Pericardium fibroblast (primary cell): ENCODE measurements around the gene USP4. TPM values are rescaled to one million over a fixed set of nuclear protein-coding genes. Genes with fewer than 3 reads are reported as not detected.

ENCODE experiments used
- total RNA-seq: library from RNA; depleted of rRNA; stranded (reverse); fragments of >200 nt; gene quantifications from 2 replicates; pipeline ENCODE4 v1.2.3, GENCODE V29; 2015

Gene USP4, protein sequence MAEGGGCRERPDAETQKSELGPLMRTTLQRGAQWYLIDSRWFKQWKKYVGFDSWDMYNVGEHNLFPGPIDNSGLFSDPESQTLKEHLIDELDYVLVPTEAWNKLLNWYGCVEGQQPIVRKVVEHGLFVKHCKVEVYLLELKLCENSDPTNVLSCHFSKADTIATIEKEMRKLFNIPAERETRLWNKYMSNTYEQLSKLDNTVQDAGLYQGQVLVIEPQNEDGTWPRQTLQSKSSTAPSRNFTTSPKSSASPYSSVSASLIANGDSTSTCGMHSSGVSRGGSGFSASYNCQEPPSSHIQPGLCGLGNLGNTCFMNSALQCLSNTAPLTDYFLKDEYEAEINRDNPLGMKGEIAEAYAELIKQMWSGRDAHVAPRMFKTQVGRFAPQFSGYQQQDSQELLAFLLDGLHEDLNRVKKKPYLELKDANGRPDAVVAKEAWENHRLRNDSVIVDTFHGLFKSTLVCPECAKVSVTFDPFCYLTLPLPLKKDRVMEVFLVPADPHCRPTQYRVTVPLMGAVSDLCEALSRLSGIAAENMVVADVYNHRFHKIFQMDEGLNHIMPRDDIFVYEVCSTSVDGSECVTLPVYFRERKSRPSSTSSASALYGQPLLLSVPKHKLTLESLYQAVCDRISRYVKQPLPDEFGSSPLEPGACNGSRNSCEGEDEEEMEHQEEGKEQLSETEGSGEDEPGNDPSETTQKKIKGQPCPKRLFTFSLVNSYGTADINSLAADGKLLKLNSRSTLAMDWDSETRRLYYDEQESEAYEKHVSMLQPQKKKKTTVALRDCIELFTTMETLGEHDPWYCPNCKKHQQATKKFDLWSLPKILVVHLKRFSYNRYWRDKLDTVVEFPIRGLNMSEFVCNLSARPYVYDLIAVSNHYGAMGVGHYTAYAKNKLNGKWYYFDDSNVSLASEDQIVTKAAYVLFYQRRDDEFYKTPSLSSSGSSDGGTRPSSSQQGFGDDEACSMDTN
- 6.2 and 8.5 TPM in 2 replicates for total RNA-seq

DNA sequence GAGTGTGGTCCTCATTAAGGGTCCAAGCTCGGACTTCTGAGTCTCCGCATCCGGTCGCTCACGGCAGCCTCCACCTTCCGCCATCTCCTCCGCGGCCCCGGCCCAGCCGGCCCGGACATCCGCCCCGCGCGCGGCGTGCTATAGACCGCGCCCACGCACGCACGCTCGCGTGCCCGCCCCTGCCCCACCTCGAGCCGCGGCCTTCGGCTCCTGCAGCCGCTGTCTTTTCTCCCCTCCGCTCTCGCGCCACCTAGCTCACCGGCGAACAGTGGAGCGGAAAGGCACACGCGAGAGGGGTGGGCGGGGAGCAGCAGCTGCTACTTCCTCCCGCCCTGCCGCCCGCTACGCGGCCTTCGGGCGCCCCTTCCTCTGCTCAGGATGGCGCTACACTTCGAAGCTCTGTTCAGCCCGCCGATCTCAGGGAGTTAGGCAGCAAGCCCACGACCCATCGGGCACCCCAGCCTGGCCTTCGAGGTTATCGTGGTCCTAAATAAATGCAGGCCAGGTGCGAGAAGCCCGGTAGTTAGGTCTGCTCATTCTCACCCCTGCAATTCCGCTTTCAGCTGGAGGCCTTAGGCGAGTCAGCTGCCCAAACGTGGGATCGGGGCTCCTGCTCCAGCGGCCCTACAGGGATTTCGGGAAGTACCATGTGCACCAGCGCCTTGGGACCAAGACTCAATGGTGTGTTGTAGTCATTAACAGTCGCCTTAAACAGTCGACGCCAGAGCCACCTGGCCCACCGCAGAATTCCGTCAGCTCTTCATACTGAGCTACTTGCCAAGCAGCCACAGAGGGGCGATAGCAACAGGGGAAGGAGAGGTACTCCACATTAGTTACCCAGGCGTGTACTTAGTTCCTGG lies at the start of gene USP4:
TSS of gene USP4 (minus strand) at position 113 of the 860 bp plus-strand sequence. CDS start at position 84, 29 bp downstream.

DNA sequence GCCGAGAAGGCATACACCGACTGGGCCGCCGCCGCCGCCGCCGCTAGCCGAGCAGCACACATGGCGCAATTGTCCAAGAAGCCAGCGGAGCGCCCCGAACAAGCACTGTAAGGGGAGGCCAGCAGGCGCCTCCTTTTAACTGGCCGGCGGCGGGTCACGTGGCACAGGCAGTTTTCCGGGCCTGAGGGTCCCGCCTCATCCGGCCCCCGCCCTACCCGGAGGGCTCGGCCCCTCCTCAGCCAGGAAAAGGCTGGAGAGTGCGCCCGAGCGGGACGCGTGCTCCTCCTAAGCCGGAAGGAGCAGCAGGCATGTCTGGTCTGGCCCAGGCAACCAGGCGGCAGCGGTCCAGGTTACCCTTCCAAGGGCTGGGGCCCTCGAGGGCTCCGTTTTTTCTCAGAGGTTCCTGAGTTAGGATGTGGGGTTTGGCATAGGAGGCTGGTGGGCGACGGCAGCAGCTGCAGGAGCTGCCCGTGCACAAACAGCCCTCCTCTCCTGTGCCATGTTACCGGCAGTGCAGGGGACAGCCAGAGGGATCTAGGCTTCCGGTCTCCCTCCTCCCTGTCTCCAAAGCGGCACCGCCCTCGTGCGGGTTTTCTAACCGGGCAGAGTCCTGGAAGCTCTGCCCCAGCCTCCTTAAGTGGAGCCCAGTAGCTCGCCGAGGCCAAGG lies 18.5 kb upstream of the USP4 start, which contains the start of gene GPX1:
TSS of gene GPX1 (minus strand) at position 137 of the 667 bp plus-strand sequence. CDS start at position 62, 75 bp downstream.

DNA sequence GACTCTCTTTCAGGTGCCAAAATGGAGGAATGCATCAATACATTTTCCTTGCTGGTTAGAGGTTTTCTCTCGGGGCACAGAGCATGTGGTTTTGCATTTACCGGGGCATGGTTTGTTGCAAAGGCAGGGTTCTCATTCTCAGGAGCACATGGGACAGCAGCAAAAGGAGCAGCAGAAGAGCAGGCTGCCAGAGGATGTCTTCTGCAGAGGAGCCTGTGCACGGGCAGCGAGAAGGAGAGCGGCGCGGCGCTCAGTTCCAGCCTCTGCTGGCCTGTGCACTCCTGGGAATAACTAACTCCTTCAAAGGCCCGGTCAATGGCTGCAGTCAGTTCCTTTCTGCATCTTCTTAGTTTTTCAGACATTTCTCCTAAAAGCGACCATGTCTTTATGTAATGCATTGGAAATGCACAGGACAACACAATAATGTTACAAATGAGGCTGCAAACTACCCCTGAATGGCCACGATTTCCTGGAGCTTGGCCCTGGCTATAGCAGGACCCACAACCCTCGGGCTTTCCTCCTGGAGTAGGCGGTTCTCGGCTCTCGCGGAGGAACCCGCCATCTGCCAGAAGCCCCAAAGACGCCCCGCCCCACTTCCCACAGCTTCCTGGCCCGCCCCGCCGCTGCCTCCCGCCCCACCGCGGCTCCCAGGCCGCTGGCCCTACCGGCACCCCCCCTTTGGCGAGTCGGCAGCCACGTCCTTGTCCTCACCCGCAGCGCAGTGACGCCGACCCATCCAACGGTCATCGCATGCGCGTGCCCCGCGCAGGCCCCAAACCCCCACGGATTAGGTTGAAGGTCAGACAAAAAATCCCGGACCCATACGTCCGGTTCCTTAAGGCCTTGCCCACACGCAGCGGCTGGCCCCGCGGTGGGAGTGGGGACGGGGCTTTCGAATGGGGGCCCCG lies 63.1 kb downstream of the USP4 start, which contains the start of gene C3orf62:
TSS of gene C3orf62 (minus strand) at position 758 of the 908 bp plus-strand sequence. CDS start at position 398, 360 bp downstream.

Other genes with a start within 250 kb of the USP4 start
- 54.1 and 73.8 TPM in 2 replicates for gene QRICH1, start 246.0 kb downstream of the USP4 start, total RNA-seq
- 258 and 390 TPM in 2 replicates for gene QARS1, start 235.3 kb downstream of the USP4 start, total RNA-seq
- gene USP19, start 219.2 kb downstream of the USP4 start, total RNA-seq: 33.5 and 46.2 TPM in 2 replicates
- gene LAMB2, start 207.0 kb downstream of the USP4 start, total RNA-seq: 310 and 441 TPM in 2 replicates
- gene CCDC71, start 173.7 kb downstream of the USP4 start, total RNA-seq: 25.8 and 35.9 TPM in 2 replicates
- 23.7 and 45.9 TPM in 2 replicates for gene KLHDC8B, start 168.5 kb downstream of the USP4 start, total RNA-seq
- gene C3orf62, start 62.8 kb downstream of the USP4 start, total RNA-seq: 0.60 and 0.82 TPM in 2 replicates
- 288 and 296 TPM in 2 replicates for gene GPX1, start 18.3 kb upstream of the USP4 start, total RNA-seq
- gene RHOA, start 71.9 kb upstream of the USP4 start, total RNA-seq: 418 and 494 TPM in 2 replicates
- gene TCTA, start 72.4 kb upstream of the USP4 start, total RNA-seq: 16.4 and 41.9 TPM in 2 replicates
- 1.4 and 2.6 TPM in 2 replicates for gene AMT, start 82.4 kb upstream of the USP4 start, total RNA-seq
- gene NICN1, start 89.3 kb upstream of the USP4 start, total RNA-seq: 4.3 and 11.8 TPM in 2 replicates
- gene DAG1, start 130.2 kb upstream of the USP4 start, total RNA-seq: 36.0 and 128 TPM in 2 replicates
- 0.09 and 0.12 TPM in 2 replicates for gene BSN, start 214.4 kb upstream of the USP4 start, total RNA-seq